Cardiac fibroblast (primary cell): ENCODE data around the gene ZC2HC1C.

ENCODE experiments used
- DNase-seq, 2 donors: peaks; one replicate each; pipeline versions ENCODE4 v3.0.0 to v3.0.0-alpha.2; 2010; ENCODE audit warnings: low read depth in 2 of 2
- H3K4me3 ChIP-seq, 2 donors: replicated peaks in 1 of 2; 1 replicate in 1 of 2; 2 replicates in 1 of 2; pipeline ENCODE4 v1.5.1; 2011; ENCODE audit warnings: low read depth in 2 of 2, low read length in 2 of 2, mild to moderate bottlenecking in 2 of 2, moderate library complexity in 1 of 2
- TF ChIP-seq, protein P1 (sequence below): IDR thresholded peaks from one replicate; pipeline ENCODE4 v1.5.1; 2011; ENCODE audit warnings: low read depth, mild to moderate bottlenecking, low read length, inconsistent platforms

ZC2HC1C gene

GRCh38 chr14:75096959-75097358, 27.5 kb downstream of the ZC2HC1C start:
- DNase-seq, result no peak
- TF ChIP-seq, protein P1, sequence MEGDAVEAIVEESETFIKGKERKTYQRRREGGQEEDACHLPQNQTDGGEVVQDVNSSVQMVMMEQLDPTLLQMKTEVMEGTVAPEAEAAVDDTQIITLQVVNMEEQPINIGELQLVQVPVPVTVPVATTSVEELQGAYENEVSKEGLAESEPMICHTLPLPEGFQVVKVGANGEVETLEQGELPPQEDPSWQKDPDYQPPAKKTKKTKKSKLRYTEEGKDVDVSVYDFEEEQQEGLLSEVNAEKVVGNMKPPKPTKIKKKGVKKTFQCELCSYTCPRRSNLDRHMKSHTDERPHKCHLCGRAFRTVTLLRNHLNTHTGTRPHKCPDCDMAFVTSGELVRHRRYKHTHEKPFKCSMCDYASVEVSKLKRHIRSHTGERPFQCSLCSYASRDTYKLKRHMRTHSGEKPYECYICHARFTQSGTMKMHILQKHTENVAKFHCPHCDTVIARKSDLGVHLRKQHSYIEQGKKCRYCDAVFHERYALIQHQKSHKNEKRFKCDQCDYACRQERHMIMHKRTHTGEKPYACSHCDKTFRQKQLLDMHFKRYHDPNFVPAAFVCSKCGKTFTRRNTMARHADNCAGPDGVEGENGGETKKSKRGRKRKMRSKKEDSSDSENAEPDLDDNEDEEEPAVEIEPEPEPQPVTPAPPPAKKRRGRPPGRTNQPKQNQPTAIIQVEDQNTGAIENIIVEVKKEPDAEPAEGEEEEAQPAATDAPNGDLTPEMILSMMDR, result no peak
- no peak overlapping the region for H3K4me3 ChIP-seq

DNA sequence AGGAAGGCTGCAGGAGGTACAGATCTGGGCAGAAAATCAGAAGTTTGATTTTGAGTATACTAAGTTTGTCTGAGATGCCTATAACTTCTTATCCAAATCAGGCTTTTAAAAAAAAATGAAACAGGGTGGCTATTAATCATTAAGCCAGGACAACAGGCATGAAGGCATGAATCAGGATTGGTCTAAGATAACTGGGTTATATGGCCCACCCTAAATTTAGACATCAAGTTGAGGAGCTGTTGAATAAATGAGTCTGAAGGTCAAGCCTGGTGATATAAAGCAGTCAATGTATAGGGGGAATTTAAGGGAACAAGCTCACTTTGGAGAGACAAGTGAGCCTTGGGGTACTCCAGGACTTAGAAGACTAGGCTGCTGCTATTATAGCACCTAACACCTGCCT, 28.8 kb downstream of the ZC2HC1C start:
- DNase-seq, result no peak
- TF ChIP-seq, protein P1, result no peak

GRCh38 chr14:75098682-75099081, 29.2 kb downstream of the ZC2HC1C start:
- H3K4me3 ChIP-seq, result no peak overlapping the region
- TF ChIP-seq, protein P1, result no peak
- DNase-seq, result no peak

More for the DNA sequence above, 28.8 kb downstream of the ZC2HC1C start:
- no peak overlapping the region for H3K4me3 ChIP-seq

- no peak overlapping the region for H3K4me3 ChIP-seq
- TF ChIP-seq, protein P1, result no peak
- no peak for DNase-seq
Observed at GRCh38 chr14:75101491-75101890, 32.0 kb downstream of the ZC2HC1C start.

DNA sequence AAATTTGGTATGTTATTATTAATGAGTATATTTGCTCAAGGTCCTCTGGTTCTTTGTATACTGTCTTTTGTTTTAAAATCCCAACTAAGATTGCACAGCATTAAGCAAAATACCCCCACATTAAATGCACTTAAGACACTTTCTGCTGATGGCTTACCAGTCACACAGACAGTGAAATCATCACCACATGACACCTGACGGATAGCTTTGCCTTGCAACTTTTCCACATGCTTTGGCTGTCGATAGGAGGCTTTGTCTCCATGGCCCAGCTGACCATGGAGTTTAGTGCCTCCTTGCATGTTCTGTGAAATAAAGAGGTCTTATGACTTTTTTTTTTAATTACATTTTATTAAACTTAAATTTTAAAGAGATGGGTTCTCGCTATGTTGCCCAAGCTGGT, 37.7 kb downstream of the ZC2HC1C start:
- DNase-seq, result no peak
- no peak overlapping the region for H3K4me3 ChIP-seq
- TF ChIP-seq, protein P1, result no peak

- no peak for DNase-seq
- H3K4me3 ChIP-seq, result no peak overlapping the region
Observed at GRCh38 chr14:75109877-75110276, 40.4 kb downstream of the ZC2HC1C start.

More at GRCh38 chr14:75109877-75110276, 40.4 kb downstream of the ZC2HC1C start:
- TF ChIP-seq, protein P1, result no peak
